Neural cell (in vitro differentiated cells): ENCODE measurements around the gene ADAMTS18. TPM values are rescaled to one million over a fixed set of nuclear protein-coding genes. Genes with fewer than 3 reads are reported as not detected.

ENCODE experiments used
- H2AFZ ChIP-seq: fragments of 200-600, 300-800 bp; sonication (generic), shearing (Covaris generic); 2 replicates; pipeline ENCODE4 v1.6.0; 2014; ENCODE audit warnings: low read depth, mild to moderate bottlenecking, antibody characterized with exemption, low read length, moderate library complexity
- H3F3A ChIP-seq: fragments of 200-600 bp; shearing (Covaris generic); 2 replicates; pipeline ENCODE4 v1.6.1; 2016; ENCODE audit warnings: mild to moderate bottlenecking, moderate library complexity, mixed read lengths, antibody characterized with exemption, low read length; ENCODE audit not compliant: insufficient read depth, poor library complexity, severe bottlenecking
- H3K27ac ChIP-seq: fragments of 200-600, 300-800 bp; sonication (generic), shearing (Covaris generic); 2 replicates; pipeline ENCODE4 v1.5.1; 2014; ENCODE audit warnings: mild to moderate bottlenecking, low read length, moderate library complexity
- H3K27me3 ChIP-seq: fragments of 300-800, 200-600 bp; sonication (generic), shearing (Covaris generic); 2 replicates; pipeline ENCODE4 v1.6.0; 2014; ENCODE audit warnings: mild to moderate bottlenecking, low read depth, low read length, moderate library complexity; ENCODE audit not compliant: insufficient read depth
- H3K36me3 ChIP-seq: fragments of 300-800, 200-600 bp; sonication (generic), shearing (Covaris generic); 2 replicates; pipeline ENCODE4 v1.5.1; 2014; ENCODE audit warnings: mild to moderate bottlenecking, antibody characterized with exemption, low read length, moderate library complexity; ENCODE audit not compliant: insufficient read depth
- H3K4me2 ChIP-seq: fragments of 300-800, 200-600 bp; sonication (generic), shearing (Covaris generic); 2 replicates; pipeline ENCODE4 v1.6.0; 2014; ENCODE audit warnings: mild to moderate bottlenecking, low read length
- H3K4me3 ChIP-seq: fragments of 300-800, 200-600 bp; sonication (generic), shearing (Covaris generic); 2 replicates; pipeline ENCODE4 v1.5.1; 2014; ENCODE audit warnings: mild to moderate bottlenecking, low read length, moderate library complexity
- H3K79me2 ChIP-seq: fragments of 200-600 bp; shearing (Covaris generic); replicated peaks from 2 replicates; pipeline ENCODE4 v1.6.0; 2014; ENCODE audit warnings: mild to moderate bottlenecking, low read length, moderate library complexity; ENCODE audit not compliant: insufficient read depth
- H3K9ac ChIP-seq: fragments of 300-800, 200-600 bp; sonication (generic), shearing (Covaris generic); 2 replicates; pipeline ENCODE4 v1.6.1; 2016; ENCODE audit warnings: mild to moderate bottlenecking, low read length, mixed read lengths
- H3K9me2 ChIP-seq: fragments of 200-600 bp; shearing (Covaris generic); 2 replicates; pipeline ENCODE4 v1.6.1; 2016; ENCODE audit warnings: mild to moderate bottlenecking, low read length, mixed read lengths; ENCODE audit not compliant: insufficient read depth
- H3K9me3 ChIP-seq: fragments of 200-600, 300-800 bp; sonication (generic), shearing (Covaris generic); 2 replicates; pipeline ENCODE4 v1.6.1; 2016; ENCODE audit warnings: mild to moderate bottlenecking, mixed run types, low read length, moderate library complexity, mixed read lengths
- H4K20me1 ChIP-seq: fragments of 200-600 bp; shearing (Covaris generic); 2 replicates; pipeline ENCODE4 v1.6.1; 2016; ENCODE audit warnings: mild to moderate bottlenecking, mixed run types; ENCODE audit not compliant: insufficient read depth
- CTCF ChIP-seq: fragments of 450-650 bp; IDR thresholded peaks from 2 replicates; pipeline ENCODE4 v1.5.1; 2014; ENCODE audit warnings: antibody characterized with exemption, mild to moderate bottlenecking, moderate library complexity; ENCODE audit not compliant: poor library complexity, severe bottlenecking
- EP300 ChIP-seq: fragments of 450-650 bp; conservative IDR thresholded peaks from 2 replicates; pipeline ENCODE4 v1.6.1; 2014; ENCODE audit warnings: antibody characterized with exemption, mild to moderate bottlenecking, moderate library complexity; ENCODE audit not compliant: poor library complexity, severe bottlenecking
- EZH2 ChIP-seq: fragments of 200-600, 300-800 bp; shearing (Covaris generic), sonication (generic); IDR thresholded peaks from 2 replicates; pipeline ENCODE4 v1.6.1; 2014; ENCODE audit warnings: antibody characterized with exemption, low read length, borderline replicate concordance, mild to moderate bottlenecking; ENCODE audit not compliant: insufficient read depth, poor library complexity, severe bottlenecking
- MXI1 ChIP-seq: fragments of 450-650 bp; conservative IDR thresholded peaks from 2 replicates; pipeline ENCODE4 v1.6.1; 2014; ENCODE audit warnings: antibody characterized with exemption, mild to moderate bottlenecking; ENCODE audit not compliant: poor library complexity, severe bottlenecking
- POLR2AphosphoS5 ChIP-seq: IDR thresholded peaks from 2 replicates; pipeline ENCODE4 v1.6.1; 2012
- RAD21 ChIP-seq: fragments of 450-650 bp; conservative IDR thresholded peaks from 2 replicates; pipeline ENCODE4 v1.6.1; 2014; ENCODE audit warnings: antibody characterized with exemption, mild to moderate bottlenecking, moderate library complexity
- REST ChIP-seq: IDR thresholded peaks from 2 replicates; pipeline ENCODE4 v1.6.1; 2012; ENCODE audit warnings: borderline replicate concordance
- SMC3 ChIP-seq: fragments of 450-650 bp; conservative IDR thresholded peaks from 2 replicates; pipeline ENCODE4 v1.6.1; 2014; ENCODE audit warnings: antibody characterized with exemption, mild to moderate bottlenecking, moderate library complexity; ENCODE audit not compliant: poor library complexity
- TAF1 ChIP-seq: IDR thresholded peaks from 2 replicates; pipeline ENCODE4 v1.6.1; 2012; ENCODE audit warnings: low read depth
- polyA plus RNA-seq: library from polyadenylated mRNA; depleted of rRNA; stranded (reverse); fragments of >200 nt; gene quantifications from 2 replicates; pipeline ENCODE4 v1.2.3, GENCODE V29; 2014

Gene ADAMTS18
- polyA plus RNA-seq, 1 donor from 2014 or later: 1.3 TPM

- Histone ChIP-seq H3K9ac (no peak overlapping the region), H3K27ac (no peak overlapping the region), H2AFZ (no peak overlapping the region), H3K79me2 (no peaks in the 10 kb centered on the region), H3K9me2 (no peaks in the 10 kb centered on the region), H3K4me2 (no peak overlapping the region), H3K27me3 (no peaks in the 10 kb centered on the region), H4K20me1 (no peaks in the 10 kb centered on the region), H3F3A (no peaks in the 10 kb centered on the region), H3K36me3 (no peaks in the 10 kb centered on the region), H3K9me3 (no peaks in the 10 kb centered on the region), H3K4me3 (no peak overlapping the region)
- TF ChIP-seq MXI1: no peak
- no peak for TF ChIP-seq EZH2
- TF ChIP-seq POLR2AphosphoS5: no peak
- no peak for TF ChIP-seq TAF1
- no peak for TF ChIP-seq CTCF
- no peak for TF ChIP-seq EP300
- no peak for TF ChIP-seq SMC3
- no peak for TF ChIP-seq REST
- TF ChIP-seq RAD21: no peak
Measured at GRCh38 chr16:77398495-77398894, 36.3 kb downstream of the ADAMTS18 start.

- TF ChIP-seq SMC3 (no peak), POLR2AphosphoS5 (no peak), CTCF (no peak), RAD21 (no peak), TAF1 (no peak), EZH2 (no peak), MXI1 (no peak), EP300 (no peak), REST (no peak)
- no peaks in the 10 kb centered on the region for H3K27me3 ChIP-seq
Measured at GRCh38 chr16:77396461-77396860, 38.4 kb downstream of the ADAMTS18 start.

More at GRCh38 chr16:77396461-77396860, 38.4 kb downstream of the ADAMTS18 start:
- no peaks in the 10 kb centered on the region for H3F3A ChIP-seq
- H3K9ac ChIP-seq: no peak overlapping the region
- H3K27ac ChIP-seq: no peak overlapping the region
- H3K79me2 ChIP-seq: no peaks in the 10 kb centered on the region
- H3K4me3 ChIP-seq: no peak overlapping the region
- H4K20me1 ChIP-seq: no peaks in the 10 kb centered on the region
- H3K9me2 ChIP-seq: no peaks in the 10 kb centered on the region
- H3K36me3 ChIP-seq: no peaks in the 10 kb centered on the region
- no peak overlapping the region for H3K4me2 ChIP-seq
- no peaks in the 10 kb centered on the region for H3K9me3 ChIP-seq
- H2AFZ ChIP-seq: no peak overlapping the region
